GM12878 (cell line): Measurements from ENCODE around the gene UNC93B1. TPM values are rescaled to one million over a fixed set of nuclear protein-coding genes. Genes with fewer than 3 reads are reported as not detected.

Source experiments
- ATAC-seq: fragments of 200-7000 bp; cut with Tn5 transposase; 3 replicates; pipeline ENCODE4 v1.9.1; 2020; ENCODE audit warnings: mild to moderate bottlenecking, moderate library complexity
- BruUV-seq: library from RNA; stranded (reverse); fragments of 400-500 nt; replicated peaks from 2 replicates; lab custom pipeline; 2021; lab: Mats Ljungman, UMichigan
- CTCF ChIA-PET: fragments of 300-600 bp; sonication (Branson Sonifier 250); formaldehyde crosslinking; extraction: SDS; loops from one replicate; lab custom pipeline; 2021; ENCODE audit warnings: inconsistent platforms; lab: Yijun Ruan, JAX
- POLR2A ChIA-PET: fragments of 350-600 bp; formaldehyde crosslinking; extraction: SDS; loops from one replicate; lab custom pipeline; 2021; ENCODE audit warnings: inconsistent platforms; lab: Charles Lee
- RAD21 ChIA-PET: fragments of 300-600 bp; sonication (Branson Sonifier 250); formaldehyde crosslinking; loops from one replicate; lab custom pipeline; 2023; ENCODE audit warnings: antibody characterized with exemption; ENCODE audit not compliant: unreplicated experiment; lab: Charles Lee
- SMC1A ChIA-PET: fragments of 300-600 bp; sonication (Branson Sonifier 250); formaldehyde crosslinking; loops from one replicate; lab custom pipeline; 2023; ENCODE audit not compliant: unreplicated experiment, uncharacterized antibody; lab: Charles Lee
- DNase-seq: peaks from one replicate; pipeline ENCODE4 v3.0.0-alpha.2; 2011; ENCODE audit warnings: low read depth, low spot score
- FAIRE-seq: peaks from 3 replicates; lab custom pipeline; 2011; peaks lifted over from hg19 to GRCh38; lab: Jason Lieb, UNC
- H2AFZ ChIP-seq: 2 replicates; pipeline ENCODE4 v1.6.0; 2011; ENCODE audit warnings: low read depth, low read length, control low read depth; ENCODE audit not compliant: control insufficient read depth
- H3K27ac ChIP-seq: 2 replicates; pipeline ENCODE4 v1.5.1; 2011; ENCODE audit warnings: control low read depth; ENCODE audit not compliant: control insufficient read depth, insufficient read depth
- H3K27me3 ChIP-seq, 2 experiments: replicated peaks in 1 of 2; 2 replicates each; pipeline versions ENCODE4 v1.6.0 to v1.6.1; 2011; ENCODE audit warnings: low read length in 1 of 2; ENCODE audit not compliant: control insufficient read depth in 2 of 2, insufficient read depth in 2 of 2
- H3K36me3 ChIP-seq, 2 experiments: 2 replicates each; pipeline ENCODE4 v1.5.1; 2011; ENCODE audit warnings: low read length in 1 of 2; ENCODE audit not compliant: control insufficient read depth in 2 of 2, insufficient read depth in 2 of 2
- H3K4me1 ChIP-seq: 2 replicates; pipeline ENCODE4 v1.6.1; 2011; ENCODE audit warnings: mild to moderate bottlenecking, low read length, moderate library complexity, mixed read lengths; ENCODE audit not compliant: control insufficient read depth, insufficient read depth
- H3K4me2 ChIP-seq: 2 replicates; pipeline ENCODE4 v1.6.0; 2011; ENCODE audit warnings: control low read depth; ENCODE audit not compliant: control insufficient read depth, insufficient read depth
- H3K4me3 ChIP-seq: fragments of 200-600 bp; sonication (generic); 2 replicates; pipeline ENCODE4 v1.5.1; 2016
- H3K79me2 ChIP-seq: 2 replicates; pipeline ENCODE4 v1.6.0; 2011; ENCODE audit warnings: low read length; ENCODE audit not compliant: control insufficient read depth, insufficient read depth
- H3K9ac ChIP-seq: 2 replicates; pipeline ENCODE4 v1.8.0; 2011; ENCODE audit warnings: low read length, control low read depth, mixed read lengths; ENCODE audit not compliant: control insufficient read depth, insufficient read depth
- H3K9me3 ChIP-seq: replicated peaks from 3 replicates; pipeline ENCODE4 v1.5.1; 2011; ENCODE audit warnings: mild to moderate bottlenecking, low read length; ENCODE audit not compliant: control insufficient read depth, insufficient read depth
- H4K20me1 ChIP-seq: 2 replicates; pipeline ENCODE4 v1.6.0; 2011; ENCODE audit not compliant: control insufficient read depth, insufficient read depth
- BMI1 ChIP-seq: fragments of 450-650 bp; IDR thresholded peaks from 2 replicates; pipeline ENCODE4 v1.6.1; 2016; ENCODE audit warnings: mild to moderate bottlenecking, moderate library complexity, borderline replicate concordance
- CBX5 ChIP-seq: sonication (generic); IDR thresholded peaks from 2 replicates; pipeline ENCODE4 v1.6.1; 2016; ENCODE audit warnings: low read depth, moderate library complexity, mild to moderate bottlenecking, inconsistent platforms
- EZH2 ChIP-seq: IDR thresholded peaks from 2 replicates; pipeline ENCODE4 v1.6.1; 2012; ENCODE audit warnings: low read depth, mild to moderate bottlenecking, control low read depth, inconsistent platforms, low read length, borderline replicate concordance; ENCODE audit not compliant: control insufficient read depth
- FOXK2 ChIP-seq: fragments of 450-650 bp; IDR thresholded peaks from 2 replicates; pipeline ENCODE4 v1.6.1; 2017; ENCODE audit warnings: mild to moderate bottlenecking, moderate library complexity
- IKZF2 ChIP-seq, 2 experiments: fragments of 450-650 bp; IDR thresholded peaks; 2 replicates each; pipeline ENCODE4 v1.6.1; 2017; ENCODE audit warnings: mild to moderate bottlenecking in 2 of 2, moderate library complexity in 2 of 2
- JUNB ChIP-seq: IDR thresholded peaks from 2 replicates; pipeline ENCODE4 v1.6.1; 2016; ENCODE audit warnings: antibody characterized with exemption, mild to moderate bottlenecking
- JUND ChIP-seq: IDR thresholded peaks from 2 replicates; pipeline ENCODE4 v1.6.1; 2012; ENCODE audit warnings: low read depth, mild to moderate bottlenecking, low read length, improper control_type of control experiment, moderate library complexity
- RAD51 ChIP-seq: fragments of 450-650 bp; IDR thresholded peaks from 2 replicates; pipeline ENCODE4 v1.6.1; 2016; ENCODE audit warnings: moderate library complexity, mild to moderate bottlenecking, inconsistent platforms
- RUNX3 ChIP-seq: IDR thresholded peaks from 2 replicates; pipeline ENCODE4 v1.6.1; 2012; ENCODE audit warnings: low read length, inconsistent platforms
- SMC3 ChIP-seq: IDR thresholded peaks from 2 replicates; pipeline ENCODE4 v1.6.1; 2011; ENCODE audit warnings: low read length, improper control_type of control experiment, borderline replicate concordance
- SRF ChIP-seq, 2 experiments: IDR thresholded peaks; 2 replicates each; pipeline ENCODE4 v1.6.1; 2011; ENCODE audit warnings: low read depth in 2 of 2, low read length in 2 of 2, mild to moderate bottlenecking in 1 of 2, moderate library complexity in 1 of 2
- SUPT20H ChIP-seq: IDR thresholded peaks from 2 replicates; pipeline ENCODE4 v1.6.1; 2011; ENCODE audit warnings: low read depth, mild to moderate bottlenecking, low read length, moderate library complexity, borderline replicate concordance; ENCODE audit not compliant: control insufficient read depth
- WGBS: methylation state at CpG from one replicate; pipeline ENCODE4 v1.1.6; 2016; ENCODE audit warnings: low lambda C conversion rate; ENCODE audit not compliant: insufficient replicate concordance, insufficient coverage; ENCODE audit errors: missing lambda C conversion rate; 5-methylcytosine and 5-hydroxymethylcytosine counted together
- in situ Hi-C: fragments of 300-500 bp; cut with MboI; formaldehyde crosslinking; loops from 9 replicates; pipeline ENCODE4 v1.14.3; 2018; ENCODE audit warnings: mixed read lengths
- intact Hi-C: fragments of 100-400 bp; cut with micrococcal nuclease; formaldehyde crosslinking; loops from one replicate; pipeline ENCODE4 v1.14.2; 2022; ENCODE audit not compliant: unreplicated experiment
- polyA plus RNA-seq, 11 experiments: library from polyadenylated mRNA; depleted of rRNA in 4 of 11; unstranded in 6 of 11; stranded (reverse) in 5 of 11; fragments of >200 nt; fragmentation: Nextera tagmentation in 4 of 11; fragmentation: Illumina TruSeq in 1 of 11; extraction: Ambion mirVana in 4 of 11; extraction: Trizol in 1 of 11; gene quantifications; 1 replicate in 1 of 11; 2 replicates in 10 of 11; pipeline versions ENCODE4 v1.2.1 to v1.2.3, GENCODE V29; 2011 to 2016; ENCODE audit warnings: inconsistent platforms in 2 of 11, missing spikeins in 2 of 11, low read depth in 1 of 11
- total RNA-seq, 4 experiments: library from RNA; depleted of rRNA in 3 of 4; stranded (reverse); fragments of >200 nt in 3 of 4; fragmentation: Illumina TruSeq in 1 of 4; extraction: Trizol in 1 of 4; gene quantifications; 2 replicates each; pipeline versions ENCODE4 v1.2.1 to v1.2.3, GENCODE V29; 2013 to 2021

Gene UNC93B1
- total and polyA plus RNA-seq, 10 of the 15 experiments (the other 5 are each of a cell fraction or from before 2014, with no cell fraction given): 1.3 to 79.7 (median 36.3) TPM

- TF ChIP-seq SMC3: no peak
- TF ChIP-seq RUNX3: no peak
- no peak for TF ChIP-seq JUND
- TF ChIP-seq IKZF2 (IDR thresholded peaks at IDR 0.05): no peak
- no peak for TF ChIP-seq FOXK2
- TF ChIP-seq EZH2: no peak
- TF ChIP-seq SRF (IDR thresholded peaks at IDR 0.05; ENCODE audit: low read depth in 2 of 2, low read length in 2 of 2): no peak
- TF ChIP-seq JUNB: no peak
- TF ChIP-seq CBX5: no peak
These were observed 41.0 kb upstream of the UNC93B1 start (continued) for GRCh38 chr11:68044898-68045351.

DNA sequence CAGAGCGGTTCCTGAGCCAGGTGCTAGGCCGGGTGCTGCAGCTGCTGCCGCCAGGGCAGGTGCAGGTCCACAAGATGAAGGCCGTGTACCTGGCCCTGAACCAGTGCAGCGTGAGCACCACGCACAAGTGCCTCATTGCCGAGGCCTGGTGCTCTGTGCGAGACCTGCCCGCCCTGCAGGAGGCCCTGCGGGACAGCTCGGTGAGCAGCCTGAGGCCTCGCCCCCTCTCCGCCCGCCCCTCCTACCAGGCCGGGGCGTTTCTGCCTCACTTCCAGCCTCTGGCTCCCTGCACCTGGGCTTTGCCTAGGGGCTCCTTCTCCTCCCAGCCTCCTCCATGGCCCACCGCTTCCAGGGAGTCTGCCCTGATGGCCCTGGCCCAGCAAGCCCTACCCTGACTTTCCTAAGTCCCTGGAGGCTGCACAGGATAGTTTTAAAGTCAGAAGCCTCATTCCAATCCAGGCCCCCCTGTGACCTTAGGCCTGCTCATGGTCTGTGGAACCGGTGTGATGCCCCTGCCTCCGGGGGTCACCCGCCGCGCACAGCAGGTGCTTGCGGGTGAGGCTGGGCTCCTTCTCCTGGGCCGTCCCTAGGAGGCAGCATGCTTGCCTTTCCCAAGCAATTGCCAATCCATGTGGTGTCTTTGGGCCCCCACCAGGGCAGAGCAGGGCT is 40.4 kb upstream of the UNC93B1 start:
- DNase-seq (no peak), FAIRE-seq (no peak), ATAC-seq (no peak)
- Histone ChIP-seq H3K9me3 (no peaks in the 10 kb centered on the region), H3K27ac (no peak overlapping the region), H3K9ac (no peak overlapping the region), H4K20me1 (no peaks in the 10 kb centered on the region; the same call in 1 of the 2 replicates), H3K79me2 (peaks cover 36% of the 10 kb centered on the region), H3K27me3 (no peaks in the 10 kb centered on the region), H3K4me2 (no peak overlapping the region), H3K4me1 (peaks cover 6% of the 10 kb centered on the region), H3K36me3 (peaks cover 5 to 34% of the 10 kb centered on the region in 2 experiments; a peak in 3 of 4 replicates), H3K4me3 (no peak overlapping the region), H2AFZ (no peak overlapping the region)
- no peak for TF ChIP-seq SUPT20H
- no peak for TF ChIP-seq BMI1
- TF ChIP-seq RAD51: no peak
- 98% methylated on average over 24 of the region's 24 CpGs for WGBS
- POLR2A ChIA-PET: no interaction called here
- SMC1A ChIA-PET: no interaction called here
- intact Hi-C loops (no loop called here), in situ Hi-C loops (no loop called here)
- CTCF ChIA-PET: no interaction called here
- BruUV-seq: no TSS peak
- RAD21 ChIA-PET: no interaction called here
